Activated naive CD4-positive, alpha-beta T cell treated with anti-CD3 and anti-CD28 coated beads for 36 hours (primary cell): Measurements from ENCODE around the gene P2RY6. TPM values are rescaled to one million over a fixed set of nuclear protein-coding genes. Genes with fewer than 3 reads are reported as not detected.

Source experiments
- CTCF ChIA-PET: fragments of 350-600 bp; sonication (Branson Sonifier 250); formaldehyde crosslinking; loops from one replicate; lab custom pipeline; 2021; ENCODE audit warnings: antibody characterized with exemption; lab: Charles Lee
- DNase-seq: peaks from one replicate; pipeline ENCODE4 v3.0.0-alpha.2; 2020
- H3K27ac Mint-ChIP-seq: one replicate; pipeline ENCODE4 v1.8.0; 2021; ENCODE audit warnings: mild to moderate bottlenecking, mixed read lengths
- H3K27me3 Mint-ChIP-seq: one replicate; pipeline ENCODE4 v1.8.0; 2021; ENCODE audit warnings: low read depth, mixed read lengths
- H3K36me3 Mint-ChIP-seq: one replicate; pipeline ENCODE4 v1.8.0; 2021; ENCODE audit warnings: low read depth, mixed read lengths
- H3K4me1 Mint-ChIP-seq: one replicate; pipeline ENCODE4 v1.8.0; 2021; ENCODE audit warnings: low read depth, mixed read lengths
- H3K4me3 Mint-ChIP-seq: one replicate; pipeline ENCODE4 v1.8.0; 2021; ENCODE audit warnings: mild to moderate bottlenecking, moderate library complexity, mixed read lengths
- H3K9me3 Mint-ChIP-seq: one replicate; pipeline ENCODE4 v1.8.0; 2021; ENCODE audit warnings: mixed read lengths
- intact Hi-C: fragments of 100-400 bp; cut with micrococcal nuclease; formaldehyde crosslinking; loops from one replicate; pipeline ENCODE4 v1.15.1; 2023
- total RNA-seq, 2 experiments: library from RNA; stranded (reverse); gene quantifications; one replicate each; pipeline ENCODE4 v1.2.3, GENCODE V29; 2021

The P2RY6 gene
- total RNA-seq, 2 experiments from 2014 or later: not detected

GRCh38 chr11:73296501-73297230 lies 24.5 kb downstream of the P2RY6 start:
- Mint-ChIP-seq H3K4me3 (no peak overlapping the region), H3K9me3 (no peaks in the 10 kb centered on the region), H3K4me1 (peaks cover 3% of the 10 kb centered on the region), H3K27ac (no peak overlapping the region), H3K27me3 (peaks cover 4% of the 10 kb centered on the region), H3K36me3 (no peaks in the 10 kb centered on the region)
- intact Hi-C loops: no loop called here
- CTCF ChIA-PET: interaction anchor here (1.8 to 11.5 kb wide), 2 partner anchors 8 to 40 kb away, joined by 10 to 83 read pairs; no protein-coding TSS in a partner anchor
- no peak for DNase-seq

- no peak overlapping the region for H3K4me3 Mint-ChIP-seq
- no peak for DNase-seq
- CTCF ChIA-PET: interaction anchor here (1.3 to 2.2 kb wide), 3 partner anchors 8 to 54 kb away, joined by 7 to 10 read pairs (median 10); no protein-coding TSS in a partner anchor
- H3K36me3 Mint-ChIP-seq: no peaks in the 10 kb centered on the region
- no peaks in the 10 kb centered on the region for H3K9me3 Mint-ChIP-seq
- H3K4me1 Mint-ChIP-seq: peaks cover 3% of the 10 kb centered on the region
- intact Hi-C loops: no loop called here
- H3K27me3 Mint-ChIP-seq: peaks cover 4% of the 10 kb centered on the region
- no peak overlapping the region for H3K27ac Mint-ChIP-seq
Measured at GRCh38 chr11:73297231-73297590, 25.1 kb downstream of the P2RY6 start.

GRCh38 chr11:73297702-73298101 lies 25.6 kb downstream of the P2RY6 start:
- Mint-ChIP-seq H3K4me1 (peaks cover 3% of the 10 kb centered on the region), H3K36me3 (no peaks in the 10 kb centered on the region)

GRCh38 chr11:73298233-73298632 lies 26.1 kb downstream of the P2RY6 start:
- no peak for DNase-seq
- CTCF ChIA-PET: interaction anchor here (0.6 to 2.2 kb wide), 9 partner anchors 8 to 432 kb away, joined by 3 to 10 read pairs (median 3); no protein-coding TSS in a partner anchor
- H3K27ac Mint-ChIP-seq: no peak overlapping the region
- intact Hi-C loops: no loop called here
- peaks cover 8% of the 10 kb centered on the region for H3K27me3 Mint-ChIP-seq
- no peaks in the 10 kb centered on the region for H3K9me3 Mint-ChIP-seq
- H3K36me3 Mint-ChIP-seq: no peaks in the 10 kb centered on the region
- H3K4me3 Mint-ChIP-seq: no peak overlapping the region
- H3K4me1 Mint-ChIP-seq: peaks cover 3% of the 10 kb centered on the region

More at GRCh38 chr11:73297702-73298101, 25.6 kb downstream of the P2RY6 start:
- intact Hi-C loops: no loop called here
- Mint-ChIP-seq H3K4me3 (no peak overlapping the region), H3K9me3 (no peaks in the 10 kb centered on the region), H3K27ac (no peak overlapping the region), H3K27me3 (peaks cover 4% of the 10 kb centered on the region)
- DNase-seq: no peak
- CTCF ChIA-PET: interaction anchor here (0.6 to 2.2 kb wide), 7 partner anchors 9 to 54 kb away, joined by 3 to 10 read pairs (median 5); no protein-coding TSS in a partner anchor

GRCh38 chr11:73299751-73300150 lies 27.6 kb downstream of the P2RY6 start:
- Mint-ChIP-seq H3K27me3 (peaks cover 8% of the 10 kb centered on the region), H3K4me3 (no peak overlapping the region), H3K36me3 (no peaks in the 10 kb centered on the region), H3K9me3 (no peaks in the 10 kb centered on the region), H3K4me1 (peaks cover 3% of the 10 kb centered on the region), H3K27ac (no peak overlapping the region)
- no peak for DNase-seq
- intact Hi-C loops: no loop called here
- CTCF ChIA-PET: interaction anchor here (0.6 to 1.6 kb wide), 4 partner anchors 7 to 52 kb away, joined by 3 to 5 read pairs (median 4); no protein-coding TSS in a partner anchor

GRCh38 chr11:73306069-73306841 lies 34.1 kb downstream of the P2RY6 start:
- DNase-seq: no peak
- peaks cover 6% of the 10 kb centered on the region for H3K4me1 Mint-ChIP-seq
- CTCF ChIA-PET: interaction anchor here (0.7 to 6.4 kb wide), 17 partner anchors 7 to 356 kb away, joined by 3 to 73 read pairs (median 5); no protein-coding TSS in a partner anchor
- H3K9me3 Mint-ChIP-seq: no peaks in the 10 kb centered on the region
- no peak overlapping the region for H3K27ac Mint-ChIP-seq
- peaks cover 15% of the 10 kb centered on the region for H3K27me3 Mint-ChIP-seq
- intact Hi-C loops: loop anchor here (2.0 kb wide), 2 partner anchors 87 to 355 kb away; no protein-coding TSS in a partner anchor
- H3K4me3 Mint-ChIP-seq: no peak overlapping the region
- H3K36me3 Mint-ChIP-seq: no peaks in the 10 kb centered on the region

- intact Hi-C loops: loop anchor here (1.0 to 2.0 kb wide), 5 partner anchors 28 to 354 kb away; partner anchors contain the start of gene RELT
- H3K4me1 Mint-ChIP-seq: peaks cover 6% of the 10 kb centered on the region
- CTCF ChIA-PET: interaction anchor here (0.6 to 6.4 kb wide), 16 partner anchors 8 to 459 kb away, joined by 3 to 73 read pairs (median 6); no protein-coding TSS in a partner anchor
Measured at GRCh38 chr11:73306977-73307322, 34.8 kb downstream of the P2RY6 start.

GRCh38 chr11:73307323-73308002 lies 35.3 kb downstream of the P2RY6 start:
- no peaks in the 10 kb centered on the region for H3K9me3 Mint-ChIP-seq
- peaks cover 6% of the 10 kb centered on the region for H3K4me1 Mint-ChIP-seq
- DNase-seq: peak; percentile 95
- H3K36me3 Mint-ChIP-seq: no peaks in the 10 kb centered on the region
- peak overlapping the region; percentile 76 for H3K4me3 Mint-ChIP-seq
- CTCF ChIA-PET: interaction anchor here (0.6 to 6.4 kb wide), 18 partner anchors 8 to 624 kb away, joined by 3 to 73 read pairs (median 5); no protein-coding TSS in a partner anchor
- no peak overlapping the region for H3K27ac Mint-ChIP-seq
- intact Hi-C loops: loop anchor here (1.0 to 2.0 kb wide), 5 partner anchors 28 to 353 kb away; partner anchors contain the start of gene RELT
- peaks cover 15% of the 10 kb centered on the region for H3K27me3 Mint-ChIP-seq

More at GRCh38 chr11:73306977-73307322, 34.8 kb downstream of the P2RY6 start:
- H3K4me3 Mint-ChIP-seq: peak overlapping the region; percentile 76
- no peaks in the 10 kb centered on the region for H3K36me3 Mint-ChIP-seq
- H3K27ac Mint-ChIP-seq: no peak overlapping the region
- peaks cover 15% of the 10 kb centered on the region for H3K27me3 Mint-ChIP-seq
- no peaks in the 10 kb centered on the region for H3K9me3 Mint-ChIP-seq
- no peak for DNase-seq

- Mint-ChIP-seq H3K36me3 (no peaks in the 10 kb centered on the region), H3K9me3 (no peaks in the 10 kb centered on the region), H3K4me3 (peak within 1 kb of the TSS; percentile 76), H3K27me3 (peaks cover 11% of the 10 kb centered on the region), H3K4me1 (peaks cover 6% of the 10 kb centered on the region), H3K27ac (no peak within 1 kb of the TSS)
- CTCF ChIA-PET: interaction anchor here (0.6 to 6.4 kb wide), 11 partner anchors 9 to 624 kb away, joined by 3 to 73 read pairs (median 8); no protein-coding TSS in a partner anchor
- intact Hi-C loops: no loop called here
- DNase-seq: peak; percentile 32
Measured at GRCh38 chr11:73308003-73308960, 36.1 kb downstream of the P2RY6 start, which contains the start of gene ARHGEF17. TSS of gene ARHGEF17 (plus strand) at chr11:73308276. CDS start at chr11:73308639, 363 bp downstream.

GRCh38 chr11:73308961-73309919 lies 37.1 kb downstream of the P2RY6 start:
- no peak overlapping the region for H3K27ac Mint-ChIP-seq
- H3K27me3 Mint-ChIP-seq: peaks cover 11% of the 10 kb centered on the region
- no peaks in the 10 kb centered on the region for H3K36me3 Mint-ChIP-seq
- intact Hi-C loops: no loop called here
- CTCF ChIA-PET: interaction anchor here (0.8 to 6.4 kb wide), 5 partner anchors 10 to 42 kb away, joined by 3 to 73 read pairs (median 3); no protein-coding TSS in a partner anchor
- peaks cover 6% of the 10 kb centered on the region for H3K4me1 Mint-ChIP-seq
- no peak for DNase-seq
- no peak overlapping the region for H3K4me3 Mint-ChIP-seq
- no peaks in the 10 kb centered on the region for H3K9me3 Mint-ChIP-seq
